H1 (cell line): ENCODE results near the gene CCDC30. TPM values are rescaled to one million over a fixed set of nuclear protein-coding genes. Genes with fewer than 3 reads are reported as not detected.

Experiments
- CTCF ChIA-PET: fragments of 300-600 bp; sonication (Branson Sonifier 250); formaldehyde crosslinking; loops from one replicate; lab custom pipeline; 2021; ENCODE audit not compliant: partially characterized antibody; lab: Charles Lee
- POLR2A ChIA-PET: fragments of 300-600 bp; sonication (Branson Sonifier 250); formaldehyde crosslinking; loops from one replicate; lab custom pipeline; 2021; ENCODE audit warnings: inconsistent platforms; ENCODE audit not compliant: partially characterized antibody; lab: Charles Lee
- DNase-seq, 2 experiments: peaks; one replicate each; pipeline versions ENCODE4 v3.0.0 to v3.0.0-alpha.2; 2010 to 2022; ENCODE audit warnings: low spot score in 2 of 2, low read depth in 1 of 2, mixed read lengths in 1 of 2
- FAIRE-seq: peaks from 2 replicates; lab custom pipeline; 2011; peaks lifted over from hg19 to GRCh38; lab: Jason Lieb, UNC
- H2AFZ ChIP-seq: 2 replicates; pipeline ENCODE4 v1.8.1; 2012; ENCODE audit warnings: low read length, inconsistent platforms
- H2AK5ac ChIP-seq: 2 replicates; pipeline ENCODE4 v1.6.1; 2013; ENCODE audit warnings: low read depth, low read length
- H2BK120ac ChIP-seq: replicated peaks from 2 replicates; pipeline ENCODE3; 2013; ENCODE audit warnings: low read depth, low read length, inconsistent platforms
- H2BK12ac ChIP-seq: 2 replicates; pipeline ENCODE4 v1.6.1; 2013; ENCODE audit warnings: low read depth, low read length
- H2BK15ac ChIP-seq: 2 replicates; pipeline ENCODE4 v1.6.1; 2013; ENCODE audit warnings: low read length
- H2BK20ac ChIP-seq: 2 replicates; pipeline ENCODE4 v1.6.1; 2013; ENCODE audit warnings: low read length
- H2BK5ac ChIP-seq: 2 replicates; pipeline ENCODE4 v1.6.1; 2013; ENCODE audit warnings: low read depth, low read length
- H3K14ac ChIP-seq: 2 replicates; pipeline ENCODE4 v1.6.1; 2013; ENCODE audit warnings: inconsistent platforms; ENCODE audit not compliant: insufficient read length
- H3K18ac ChIP-seq: 2 replicates; pipeline ENCODE4 v1.6.1; 2013; ENCODE audit warnings: low read length; ENCODE audit errors: extremely low read depth
- H3K23ac ChIP-seq: 2 replicates; pipeline ENCODE4 v1.6.1; 2013; ENCODE audit warnings: inconsistent platforms; ENCODE audit not compliant: insufficient read length
- H3K23me2 ChIP-seq: 2 replicates; pipeline ENCODE4 v1.6.1; 2013; ENCODE audit warnings: low read depth, low read length
- H3K27ac ChIP-seq: 2 replicates; pipeline ENCODE4 v1.6.1; 2011; ENCODE audit warnings: low read depth, low read length, inconsistent platforms
- H3K27me3 ChIP-seq, 4 experiments: replicated peaks in 1 of 4; 1 replicate in 1 of 4; 2 replicates in 3 of 4; pipeline versions ENCODE4 v1.6.1 to v1.8.1; 2011 to 2013; ENCODE audit warnings: low read length in 3 of 4, mild to moderate bottlenecking in 3 of 4, inconsistent platforms in 2 of 4, mixed read lengths in 2 of 4, moderate library complexity in 1 of 4; ENCODE audit not compliant: control insufficient read depth in 3 of 4, insufficient read depth in 3 of 4; ENCODE audit errors: extremely low read depth in 1 of 4
- H3K36me3 ChIP-seq, 4 experiments: 2 replicates each; pipeline versions ENCODE4 v1.6.1 to v1.8.1; 2011 to 2013; ENCODE audit warnings: mild to moderate bottlenecking in 4 of 4, low read length in 3 of 4, moderate library complexity in 2 of 4, control low read depth in 1 of 4, inconsistent platforms in 1 of 4; ENCODE audit not compliant: insufficient read depth in 4 of 4, control insufficient read depth in 2 of 4
- H3K4ac ChIP-seq: replicated peaks from 2 replicates; pipeline ENCODE3; 2013; ENCODE audit warnings: low read length, low read depth, mixed read lengths, inconsistent platforms; ENCODE audit not compliant: insufficient read length
- H3K4me1 ChIP-seq, 4 experiments: replicated peaks in 1 of 4; 1 replicate in 1 of 4; 2 replicates in 3 of 4; pipeline versions ENCODE4 v1.6.1 to v1.8.1; 2011 to 2013; ENCODE audit warnings: low read length in 3 of 4, inconsistent platforms in 2 of 4, mixed read lengths in 1 of 4; ENCODE audit not compliant: insufficient read depth in 4 of 4, control insufficient read depth in 3 of 4
- H3K4me2 ChIP-seq, 2 experiments: 2 replicates each; pipeline versions ENCODE4 v1.6.1 to v1.8.1; 2011 to 2013; ENCODE audit warnings: low read depth in 2 of 2, low read length in 2 of 2, control low read depth in 1 of 2, inconsistent platforms in 1 of 2, mild to moderate bottlenecking in 1 of 2; ENCODE audit not compliant: insufficient read depth in 1 of 2
- H3K4me3 ChIP-seq, 4 experiments: fragments of 200-600, 300-600 bp in 1 of 4; sonication (generic), shearing (Covaris generic), sonication (Bioruptor Twin) in 1 of 4; 2 replicates each; pipeline versions ENCODE4 v1.5.1 to v1.8.1; 2011 to 2016; ENCODE audit warnings: low read length in 4 of 4, low read depth in 3 of 4, control low read depth in 2 of 4, inconsistent platforms in 2 of 4, mild to moderate bottlenecking in 2 of 4, mixed read lengths in 1 of 4, moderate library complexity in 1 of 4; ENCODE audit not compliant: insufficient read depth in 2 of 4; ENCODE audit errors: extremely low read depth in 1 of 4
- H3K56ac ChIP-seq: replicated peaks from 2 replicates; pipeline ENCODE3; 2013; ENCODE audit warnings: low read depth, mild to moderate bottlenecking, mixed read lengths, low read length, inconsistent platforms; ENCODE audit not compliant: insufficient read length
- H3K79me1 ChIP-seq: 2 replicates; pipeline ENCODE4 v1.6.1; 2013; ENCODE audit warnings: low read depth, low read length, control low read depth
- H3K79me2 ChIP-seq, 2 experiments: 2 replicates each; pipeline versions ENCODE4 v1.6.1 to v1.8.1; 2012 to 2013; ENCODE audit warnings: low read length in 2 of 2, mild to moderate bottlenecking in 2 of 2, inconsistent platforms in 1 of 2; ENCODE audit not compliant: insufficient read depth in 2 of 2, control insufficient read depth in 1 of 2
- H3K9ac ChIP-seq, 4 experiments: replicated peaks in 1 of 4; 1 replicate in 1 of 4; 2 replicates in 3 of 4; pipeline versions ENCODE4 v1.6.1 to v1.8.1; 2011 to 2013; ENCODE audit warnings: low read depth in 3 of 4, low read length in 3 of 4, control low read depth in 2 of 4, mild to moderate bottlenecking in 2 of 4, moderate library complexity in 2 of 4, inconsistent platforms in 1 of 4; ENCODE audit errors: extremely low read depth in 1 of 4
- H3K9me3 ChIP-seq, 2 experiments: 2 replicates each; pipeline versions ENCODE4 v1.6.1 to v1.8.1; 2012 to 2013; ENCODE audit warnings: mild to moderate bottlenecking in 2 of 2, moderate library complexity in 2 of 2, control low read depth in 1 of 2, inconsistent platforms in 1 of 2, low read depth in 1 of 2, low read length in 1 of 2, mixed read lengths in 1 of 2; ENCODE audit not compliant: insufficient read depth in 2 of 2
- H4K20me1 ChIP-seq, 2 experiments: replicated peaks in 1 of 2; 2 replicates each; pipeline versions ENCODE3 to v1.8.1; 2011 to 2013; ENCODE audit warnings: inconsistent platforms in 2 of 2, low read length in 2 of 2, mild to moderate bottlenecking in 1 of 2; ENCODE audit not compliant: insufficient read depth in 2 of 2, control insufficient read depth in 1 of 2
- H4K5ac ChIP-seq: 2 replicates; pipeline ENCODE4 v1.6.1; 2013; ENCODE audit warnings: low read length, low read depth, mixed read lengths, inconsistent platforms; ENCODE audit not compliant: insufficient read length
- H4K8ac ChIP-seq: 2 replicates; pipeline ENCODE4 v1.8.0; 2013; ENCODE audit warnings: mild to moderate bottlenecking, moderate library complexity, low read length, inconsistent platforms; ENCODE audit not compliant: insufficient read depth; ENCODE audit errors: extremely low read depth
- H4K91ac ChIP-seq: replicated peaks from 2 replicates; pipeline ENCODE3; 2013; ENCODE audit warnings: low read length, mixed read lengths, inconsistent platforms; ENCODE audit not compliant: insufficient read length
- CBX5 ChIP-seq: fragments of 300-800, 300-1000 bp; sonication (generic); IDR thresholded peaks from 2 replicates; pipeline ENCODE4 v1.7.1; 2016; ENCODE audit warnings: antibody characterized with exemption, low read length, low read depth
- CHD1 ChIP-seq: IDR thresholded peaks from 2 replicates; pipeline ENCODE4 v1.6.1; 2012; ENCODE audit warnings: low read depth, low read length, improper control_type of control experiment
- CTCF ChIP-seq, 3 experiments: IDR thresholded peaks; 1 replicate in 2 of 3; 2 replicates in 1 of 3; pipeline versions ENCODE4 v1.5.1 to v1.6.1; 2011; ENCODE audit warnings: low read length in 3 of 3, mild to moderate bottlenecking in 3 of 3, inconsistent platforms in 2 of 3, low read depth in 1 of 3, moderate library complexity in 1 of 3; ENCODE audit not compliant: insufficient read depth in 1 of 3; ENCODE audit errors: control extremely low read depth in 1 of 3
- EP300 ChIP-seq, 2 experiments: IDR thresholded peaks; 1 replicate in 1 of 2; 2 replicates in 1 of 2; pipeline ENCODE4 v1.6.1; 2011 to 2012; ENCODE audit warnings: low read depth in 2 of 2, low read length in 2 of 2, mild to moderate bottlenecking in 2 of 2, borderline replicate concordance in 1 of 2, inconsistent platforms in 1 of 2, moderate library complexity in 1 of 2
- KDM1A ChIP-seq: fragments of 200-600, 300-600 bp; sonication (generic); IDR thresholded peaks from 2 replicates; pipeline ENCODE4 v1.7.1; 2016; ENCODE audit warnings: mild to moderate bottlenecking, low read length, borderline replicate concordance
- KDM4A ChIP-seq: IDR thresholded peaks from one replicate; pipeline ENCODE4 v1.7.1; 2012; ENCODE audit warnings: low read depth, mild to moderate bottlenecking, moderate library complexity, low read length, inconsistent platforms; ENCODE audit not compliant: severe bottlenecking
- KDM5A ChIP-seq: fragments of 200-600 bp; IDR thresholded peaks from 2 replicates; pipeline ENCODE4 v1.7.1; 2012; ENCODE audit warnings: mild to moderate bottlenecking, low read length, inconsistent platforms, mixed read lengths
- PHF8 ChIP-seq: fragments of 200-600 bp; sonication (generic); conservative IDR thresholded peaks from 2 replicates; pipeline ENCODE4 v1.7.1; 2012; ENCODE audit warnings: low read depth, mild to moderate bottlenecking, inconsistent platforms, low read length, moderate library complexity
- POLR2A ChIP-seq, 2 experiments: IDR thresholded peaks; 1 replicate in 1 of 2; 2 replicates in 1 of 2; pipeline ENCODE4 v1.6.1; 2011; ENCODE audit warnings: low read depth in 2 of 2, low read length in 2 of 2, mild to moderate bottlenecking in 2 of 2; ENCODE audit errors: control extremely low read depth in 1 of 2
- POU5F1 ChIP-seq: IDR thresholded peaks from 2 replicates; pipeline ENCODE4 v1.6.1; 2011; ENCODE audit warnings: low read depth, mild to moderate bottlenecking, low read length, moderate library complexity
- RNF2 ChIP-seq: fragments of 200-900, 300-1000 bp; sonication (generic); IDR thresholded peaks from 2 replicates; pipeline ENCODE4 v1.7.1; 2016; ENCODE audit warnings: borderline replicate concordance, low read depth, mild to moderate bottlenecking, antibody characterized with exemption, low read length; ENCODE audit not compliant: poor library complexity, severe bottlenecking; ENCODE audit errors: missing control alignments
- YY1 ChIP-seq: IDR thresholded peaks from 2 replicates; pipeline ENCODE4 v1.6.1; 2011; ENCODE audit warnings: low read depth, mild to moderate bottlenecking, low read length
- whole genome bisulfite sequencing, 2 experiments: shearing (Covaris generic) in 1 of 2; methylation state at CpG; one replicate each; pipeline versions ENCODE4 v1.1.6 to v1.1.7; 2013 to 2015; ENCODE audit warnings: low lambda C conversion rate in 2 of 2, mixed read lengths in 2 of 2, inconsistent platforms in 1 of 2, low coverage in 1 of 2, missing lambda C conversion rate in 1 of 2; ENCODE audit not compliant: insufficient replicate concordance in 2 of 2, insufficient coverage in 1 of 2, insufficient read length in 1 of 2; ENCODE audit errors: extremely low coverage in 1 of 2, missing lambda C conversion rate in 1 of 2; 5-methylcytosine and 5-hydroxymethylcytosine counted together
- polyA plus RNA-seq, 7 experiments: library from polyadenylated mRNA; depleted of rRNA in 3 of 7; stranded (reverse) in 5 of 7; unstranded in 2 of 7; fragments of >200 nt in 5 of 7; fragments of 200-250 nt in 2 of 7; gene quantifications; 1 replicate in 5 of 7; 2 replicates in 1 of 7; 4 replicates in 1 of 7; pipeline versions ENCODE4 v1.2.1 to v1.2.3, GENCODE V29; 2011 to 2013; ENCODE audit warnings: missing spikeins in 2 of 7, mixed read lengths in 2 of 7
- total RNA-seq: library from RNA; stranded (reverse); fragmentation: NEBNext Ultra II Directional; extraction: Animal tissue kit (Norgen Biotek cat#: 25700); gene quantifications from 2 replicates; pipeline ENCODE4 v1.2.1, GENCODE V29; 2021

CCDC30 gene
- total and polyA plus RNA-seq, 2 of the 8 experiments (the other 6 are each of a cell fraction or from before 2014, with no cell fraction given), result 0.60 to 1.8 TPM

- DNase-seq (no peak), FAIRE-seq (no peak)
- no peak overlapping the region for H3K4ac ChIP-seq
- H3K23me2 ChIP-seq, result no peaks in the 10 kb centered on the region
- H3K4me3 ChIP-seq, result no peak overlapping the region
- H3K27ac ChIP-seq, result no peak overlapping the region
- no peaks in the 10 kb centered on the region for H3K9me3 ChIP-seq
- H3K27me3 ChIP-seq, result no peaks in the 10 kb centered on the region
- H3K79me2 ChIP-seq, result no peaks in the 10 kb centered on the region
- H3K14ac ChIP-seq, result no peak overlapping the region
- no peak overlapping the region for H3K56ac ChIP-seq
- no peaks in the 10 kb centered on the region for H3K79me1 ChIP-seq
- H4K8ac ChIP-seq, result no peak overlapping the region
- no peak overlapping the region for H2BK120ac ChIP-seq
- H2BK5ac ChIP-seq, result no peak overlapping the region
- H3K9ac ChIP-seq, result no peak overlapping the region
- no peak overlapping the region for H4K91ac ChIP-seq
- H4K5ac ChIP-seq, result no peak overlapping the region
- no peak overlapping the region for H2BK20ac ChIP-seq
- no peak overlapping the region for H2BK12ac ChIP-seq
- no peak overlapping the region for H3K18ac ChIP-seq
- H2AFZ ChIP-seq, result no peak overlapping the region
- H2BK15ac ChIP-seq, result no peak overlapping the region
- H3K23ac ChIP-seq, result no peak overlapping the region
- peaks cover 0 to 5% (median 1%) of the 10 kb centered on the region in 4 experiments; a peak in 2 of 7 replicates for H3K4me1 ChIP-seq
- WGBS, 2 experiments, result 83% methylated on average over 3 of the region's 3 CpGs; no CpG with 5 or more reads in 1 of the 2 experiments
- no peaks in the 10 kb centered on the region for H4K20me1 ChIP-seq
- H3K36me3 ChIP-seq, result no peaks in the 10 kb centered on the region
- ChIA-PET POLR2A (no interaction called here), CTCF (no interaction called here)
- no peak overlapping the region for H2AK5ac ChIP-seq
- H3K4me2 ChIP-seq, result no peak overlapping the region
- TF ChIP-seq PHF8 (no peak), KDM5A (no peak), POLR2A (IDR thresholded peaks at IDR 0.05; ENCODE audit: control extremely low read depth in 1 of 2, low read depth in 2 of 2, low read length in 2 of 2) (no peak), RNF2 (no peak), KDM4A (no peak), CHD1 (no peak), EP300 (IDR thresholded peaks at IDR 0.05; ENCODE audit: borderline replicate concordance in 1 of 2, low read depth in 2 of 2, low read length in 2 of 2) (no peak), CBX5 (no peak), CTCF (IDR thresholded peaks at IDR 0.05; ENCODE audit: control extremely low read depth in 1 of 3, insufficient read depth in 1 of 3, low read depth in 1 of 3, low read length in 3 of 3) (no peak), POU5F1 (no peak), KDM1A (no peak), YY1 (no peak)
Observed at GRCh38 chr1:42551180-42551579, 88.1 kb downstream of the CCDC30 start.
